HG03108 (cell line): ENCODE data around the gene RTN4RL2.
A peak's percentile ranks its signal among the peaks of the same experiment; 100 is the strongest.

ENCODE experiments used
- ATAC-seq: cut with Tn5 transposase; IDR thresholded peaks from one replicate; pipeline ENCODE4 v1.9.1; 2021; ENCODE audit warnings: moderate library complexity; ENCODE audit not compliant: unreplicated experiment

Gene RTN4RL2

DNA sequence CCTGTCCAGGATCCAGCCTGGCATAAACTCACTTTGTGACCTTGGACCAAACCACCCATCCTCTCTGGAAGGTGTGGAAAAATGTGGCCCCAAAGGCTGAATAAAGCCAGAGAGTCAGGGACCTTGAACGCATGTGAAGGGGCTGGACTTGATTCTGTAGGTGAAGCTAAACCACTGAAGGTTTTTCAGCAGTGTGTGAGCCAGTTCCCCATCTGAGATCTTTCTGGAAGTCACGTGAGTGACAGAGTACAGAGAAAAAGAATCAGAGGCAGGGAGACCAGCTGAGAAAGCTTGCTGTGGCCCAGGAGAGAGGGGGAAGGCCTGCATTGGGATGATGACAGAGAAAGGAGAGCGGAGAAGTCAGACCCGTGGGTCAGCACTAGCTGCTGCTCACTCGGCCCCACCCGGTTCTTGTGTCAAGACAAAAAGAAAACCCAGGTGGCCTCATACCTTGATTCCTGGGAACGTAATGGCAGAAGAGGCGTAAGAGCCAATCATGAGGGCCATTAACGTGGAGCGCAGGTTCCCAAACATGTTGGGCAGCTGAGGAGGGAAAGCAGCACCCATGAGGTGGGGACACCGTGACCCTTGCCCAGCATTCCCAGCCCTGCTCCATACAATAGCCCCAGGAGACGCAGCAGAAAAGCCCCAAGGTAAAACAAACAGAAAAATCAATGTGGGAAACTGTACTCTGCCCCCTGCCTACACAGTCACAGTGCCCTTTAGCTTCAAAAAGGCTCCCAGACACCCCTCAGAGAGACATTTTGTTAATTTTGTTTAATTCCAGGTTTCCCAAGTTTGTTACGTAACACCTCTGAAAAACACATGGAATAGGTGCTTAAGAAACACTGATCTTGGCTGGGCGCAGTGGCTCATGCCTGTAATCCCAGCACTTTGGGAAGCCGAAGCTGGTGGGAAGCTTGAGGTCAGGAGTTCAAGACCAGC lies 37.2 kb downstream of the RTN4RL2 start:
- ATAC-seq = no peak

DNA sequence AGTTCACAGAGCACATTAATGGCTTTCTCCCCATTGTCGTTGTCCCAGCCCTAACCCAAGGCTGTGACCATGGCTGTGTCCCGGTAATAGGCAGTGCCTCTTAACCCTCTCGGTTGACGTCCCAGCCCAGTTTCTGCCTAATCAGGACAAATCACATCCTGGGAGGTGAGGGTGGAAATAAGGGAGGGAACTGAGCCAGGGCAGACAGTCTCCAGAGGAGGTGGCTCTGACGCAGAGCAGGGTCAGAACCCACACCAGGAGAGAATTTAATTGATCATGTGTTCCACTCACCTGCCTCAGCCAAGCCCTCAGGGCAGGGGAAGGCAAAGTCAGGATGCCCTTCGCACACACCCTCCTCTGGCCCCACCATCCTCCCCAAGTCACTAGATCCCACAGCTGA lies 38.2 kb downstream of the RTN4RL2 start:
- no peak for ATAC-seq

DNA sequence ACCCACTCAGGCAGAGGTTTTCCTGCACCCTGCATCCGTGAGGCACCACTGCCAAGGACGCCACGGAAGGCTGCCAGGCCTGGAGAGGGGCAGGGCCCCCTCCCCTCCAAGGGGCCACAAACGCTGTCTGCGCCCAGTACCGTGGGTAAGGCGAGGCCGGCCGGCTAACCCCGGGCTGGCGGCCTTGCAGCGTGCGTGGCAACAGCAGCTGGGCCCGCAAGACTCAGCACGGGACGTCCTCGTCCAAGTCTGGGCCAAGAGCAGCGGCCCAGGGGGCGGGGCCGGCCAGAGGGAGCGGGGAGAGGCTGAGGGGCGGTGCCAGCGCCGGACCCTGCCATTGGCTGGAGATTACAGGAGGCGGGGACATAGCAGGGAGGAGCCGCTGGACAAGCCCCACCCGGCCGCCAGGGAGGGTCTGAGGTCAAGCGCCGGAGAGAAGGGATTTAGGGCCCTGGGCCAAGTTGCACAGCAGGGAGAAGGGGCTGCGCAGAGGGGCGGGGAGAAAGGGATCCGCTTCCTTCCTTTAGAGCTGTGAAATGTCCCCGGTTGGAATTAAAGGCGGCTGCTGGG lies 39.2 kb downstream of the RTN4RL2 start:
- ATAC-seq = peak; percentile 97

DNA sequence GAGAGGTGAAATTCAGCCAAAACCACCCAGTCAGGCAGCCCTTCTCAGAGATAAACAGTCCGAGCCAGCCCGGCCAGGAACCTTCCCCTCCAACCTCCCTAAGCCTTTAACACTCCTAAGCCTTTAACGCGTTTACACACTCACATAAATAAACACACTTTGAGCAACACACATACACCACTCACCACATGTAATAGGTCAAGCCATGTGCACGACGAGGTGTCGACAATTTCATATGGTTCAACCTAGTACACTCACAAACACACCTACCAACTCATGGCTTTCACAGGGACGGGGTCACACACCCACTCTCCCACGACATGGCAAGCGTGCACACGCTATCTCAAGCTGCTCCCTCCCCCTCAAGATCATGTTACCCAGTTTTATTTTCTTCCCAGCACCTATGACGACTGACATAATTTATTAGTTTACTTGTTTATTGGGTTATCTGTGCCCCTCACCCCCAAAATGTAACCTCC lies 39.7 kb downstream of the RTN4RL2 start:
- no peak for ATAC-seq

DNA sequence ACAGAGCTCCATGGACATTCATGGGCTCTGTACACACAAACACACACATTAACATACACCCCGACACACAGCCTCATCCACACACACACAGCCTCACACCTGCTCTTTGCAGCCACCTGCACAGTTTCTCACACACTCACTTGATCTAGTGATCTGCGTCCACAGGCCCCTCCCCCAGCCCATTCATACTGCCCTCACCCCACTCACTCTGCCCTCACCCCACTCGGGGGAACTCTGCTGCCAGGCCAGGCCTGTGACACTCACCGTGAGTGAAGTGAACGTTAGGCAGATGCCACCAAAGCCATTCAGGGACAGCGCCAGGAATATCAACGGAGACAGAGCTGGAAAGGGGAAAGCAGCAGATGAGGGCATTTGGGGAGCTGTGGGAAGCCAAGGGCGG lies 40.2 kb downstream of the RTN4RL2 start:
- no peak for ATAC-seq

DNA sequence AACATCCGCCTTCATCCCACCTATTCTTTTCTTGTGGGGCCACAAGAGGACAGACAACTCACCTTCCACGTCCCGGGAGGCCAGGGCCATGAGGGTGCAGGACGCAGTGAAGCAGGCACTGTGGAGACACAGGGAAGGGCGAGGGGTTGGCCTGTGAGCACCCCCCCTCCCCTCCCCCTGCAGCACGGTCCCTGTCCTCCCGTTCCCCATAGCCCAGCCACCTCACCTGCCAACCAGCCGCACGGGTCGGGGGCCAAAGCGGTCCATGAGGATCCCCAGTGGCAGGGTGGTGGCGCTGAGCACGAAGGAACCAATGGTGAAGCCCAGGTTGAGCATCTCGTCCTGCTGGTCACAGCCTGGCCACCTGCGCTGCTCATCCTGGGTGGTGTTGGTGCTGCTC lies 40.6 kb downstream of the RTN4RL2 start:
- no peak for ATAC-seq

DNA sequence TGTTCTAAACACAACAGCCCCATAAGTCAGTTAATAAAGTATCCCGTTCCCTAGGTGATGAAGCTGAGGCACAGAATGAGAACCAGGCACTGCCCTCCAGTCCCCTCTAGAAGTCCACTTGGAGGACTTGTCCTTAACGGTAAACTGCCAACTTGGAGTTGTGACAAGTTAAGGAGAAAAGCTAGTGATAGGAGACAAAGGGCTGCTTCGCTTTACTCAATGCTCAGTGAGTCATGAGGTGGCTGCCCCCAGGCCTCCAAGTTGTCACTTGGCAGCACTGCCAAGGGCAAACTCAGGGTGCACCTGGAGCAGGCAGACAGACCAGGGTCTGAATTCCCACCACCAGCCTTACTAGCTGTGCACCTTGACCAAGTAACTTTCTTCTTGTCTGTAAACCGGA lies 41.6 kb downstream of the RTN4RL2 start:
- no peak for ATAC-seq

DNA sequence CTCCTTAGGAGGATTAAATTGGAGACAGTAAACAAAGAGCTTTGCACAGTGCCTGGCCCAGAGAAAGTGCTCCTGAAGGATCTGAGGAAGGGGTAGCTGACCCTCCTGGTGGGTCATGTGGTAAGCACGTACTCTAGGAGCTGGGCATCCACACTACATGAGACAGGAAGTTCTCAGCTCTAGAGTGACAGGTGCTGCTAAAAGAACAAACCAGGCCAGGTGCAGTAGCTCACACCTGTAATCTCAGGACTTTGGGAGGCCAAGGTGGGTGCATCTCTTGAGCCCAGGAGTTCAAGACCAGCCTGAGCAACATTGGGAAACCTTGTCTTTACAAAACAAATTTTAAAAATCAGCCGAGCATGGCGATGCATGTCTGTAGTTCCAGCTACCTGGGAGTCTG lies 42.0 kb downstream of the RTN4RL2 start:
- ATAC-seq = no peak

DNA sequence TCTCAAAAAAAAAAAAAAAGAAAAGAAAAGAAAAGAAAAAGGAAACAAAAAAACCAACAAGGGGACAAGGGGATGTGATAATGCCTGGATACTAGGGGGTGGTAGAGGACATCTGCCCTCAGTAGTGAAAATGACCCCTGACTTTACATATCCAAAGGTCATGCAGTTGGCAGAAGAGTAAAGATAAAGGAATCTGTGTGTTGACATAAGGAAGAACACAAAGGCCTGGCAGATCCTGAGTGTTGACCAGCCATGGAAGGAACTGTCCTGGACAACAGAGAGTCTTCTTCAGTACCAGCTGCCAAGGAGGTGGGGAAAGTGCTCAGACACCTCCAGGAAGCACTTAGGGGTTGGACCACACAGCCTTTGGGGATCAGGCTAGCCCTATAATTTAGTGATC lies 42.5 kb downstream of the RTN4RL2 start:
- no peak for ATAC-seq

DNA sequence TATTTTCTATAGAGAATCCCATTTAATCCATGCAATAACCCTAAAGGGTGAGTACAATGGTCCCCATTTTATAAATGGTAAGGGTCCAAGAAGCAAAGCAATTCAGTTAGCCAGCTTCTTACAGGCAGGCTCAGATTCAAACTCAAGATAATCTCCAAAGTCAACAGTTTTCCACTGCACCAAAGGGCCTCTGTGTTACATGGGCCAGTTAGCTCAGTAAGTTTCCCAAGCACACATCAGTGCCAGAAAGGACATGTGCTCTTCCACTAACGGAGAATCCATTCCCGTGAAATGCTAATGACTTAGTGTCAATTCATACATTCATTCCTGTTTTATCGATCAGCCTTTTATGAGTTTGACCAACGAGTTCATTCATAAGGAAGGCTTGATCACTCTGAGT lies 44.2 kb downstream of the RTN4RL2 start:
- no peak for ATAC-seq

DNA sequence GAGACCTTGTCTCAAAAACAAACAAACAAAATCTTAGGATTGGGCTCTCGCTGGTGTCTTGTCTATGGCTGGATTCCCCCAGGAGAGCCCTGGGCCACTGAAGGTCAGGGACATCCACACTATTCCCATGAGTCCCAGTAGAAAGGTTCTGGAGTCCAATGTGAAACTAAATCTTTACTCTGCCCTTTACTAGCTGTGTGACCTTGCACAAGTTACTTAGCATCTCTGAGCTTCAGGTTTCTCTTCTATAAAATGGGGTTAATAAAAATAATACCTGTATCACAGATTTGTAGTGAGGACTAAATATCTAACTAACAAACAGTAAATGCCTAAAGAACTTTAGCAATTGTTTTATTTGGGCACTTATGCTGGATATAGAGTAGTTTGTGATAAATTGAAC lies 46.2 kb downstream of the RTN4RL2 start:
- ATAC-seq = no peak

DNA sequence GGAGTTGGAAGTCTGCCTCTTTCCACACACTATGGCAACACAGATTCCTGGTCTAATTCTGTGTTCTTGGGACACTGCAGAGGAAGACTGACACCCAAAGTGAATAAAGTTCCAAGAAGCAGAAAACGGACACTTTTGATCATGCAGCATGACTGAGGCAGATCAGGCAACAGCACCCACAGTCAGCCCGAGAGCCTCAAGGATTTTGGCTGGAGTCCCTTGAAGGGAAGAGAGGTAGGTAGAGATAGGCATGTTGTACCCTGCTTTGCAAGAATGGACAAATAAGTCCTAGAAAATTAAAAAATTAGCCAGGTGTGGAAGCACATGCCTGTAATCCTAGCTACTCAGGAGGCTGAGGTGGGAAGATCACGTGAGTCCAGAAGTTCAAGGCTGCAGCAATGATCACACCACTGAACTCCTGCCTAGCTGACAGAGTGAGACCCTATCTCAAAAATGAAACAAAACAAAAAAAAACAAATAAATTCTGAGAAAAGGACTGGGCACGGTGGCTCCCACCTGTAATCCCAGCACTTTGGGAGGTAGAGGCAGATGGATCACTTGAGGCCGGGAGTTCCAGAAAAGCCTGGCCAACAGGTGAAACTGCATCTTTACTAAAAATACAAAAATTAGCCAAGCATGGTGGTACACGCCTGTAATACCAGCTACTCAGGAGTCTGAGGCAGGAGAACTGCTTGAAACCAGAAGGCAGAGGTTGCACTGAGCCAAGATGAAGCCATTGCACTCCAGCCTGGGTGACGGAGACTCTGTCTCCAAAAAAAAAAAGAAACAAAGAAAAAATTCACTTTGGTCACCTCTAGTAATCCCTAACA lies 48.2 kb downstream of the RTN4RL2 start:
- no peak for ATAC-seq

DNA sequence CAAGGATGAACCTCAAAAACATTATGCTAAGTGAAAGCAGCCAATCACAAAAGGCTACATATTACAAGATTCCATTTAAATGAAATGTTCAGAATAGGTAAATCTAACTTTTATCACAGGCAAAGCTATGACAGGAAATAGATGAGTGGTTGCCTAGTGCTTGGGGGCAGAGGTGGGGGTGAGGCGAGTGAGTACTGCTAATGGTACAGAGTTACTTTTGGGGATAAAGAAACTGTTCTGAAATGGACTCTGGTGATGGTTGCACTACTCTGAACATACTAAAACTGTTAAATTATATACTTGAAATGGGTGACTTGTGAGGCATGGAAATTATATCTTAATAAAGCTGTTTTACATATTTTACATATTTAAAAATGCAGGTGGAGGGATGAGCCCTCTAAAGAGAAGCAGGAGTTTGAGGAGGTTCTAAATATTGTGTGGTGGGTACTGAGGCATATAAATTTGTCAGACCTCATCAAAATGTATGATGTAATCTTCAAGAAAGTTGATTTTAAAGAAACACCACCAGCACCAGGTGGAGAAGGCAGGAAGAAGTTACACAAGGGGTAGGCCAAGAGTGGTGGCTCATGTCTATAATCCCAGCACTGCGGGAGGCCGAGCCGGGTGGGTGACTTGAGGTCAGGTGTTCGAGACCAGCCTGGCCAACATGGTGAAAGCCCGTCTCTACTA lies 51.6 kb downstream of the RTN4RL2 start:
- ATAC-seq = no peak

DNA sequence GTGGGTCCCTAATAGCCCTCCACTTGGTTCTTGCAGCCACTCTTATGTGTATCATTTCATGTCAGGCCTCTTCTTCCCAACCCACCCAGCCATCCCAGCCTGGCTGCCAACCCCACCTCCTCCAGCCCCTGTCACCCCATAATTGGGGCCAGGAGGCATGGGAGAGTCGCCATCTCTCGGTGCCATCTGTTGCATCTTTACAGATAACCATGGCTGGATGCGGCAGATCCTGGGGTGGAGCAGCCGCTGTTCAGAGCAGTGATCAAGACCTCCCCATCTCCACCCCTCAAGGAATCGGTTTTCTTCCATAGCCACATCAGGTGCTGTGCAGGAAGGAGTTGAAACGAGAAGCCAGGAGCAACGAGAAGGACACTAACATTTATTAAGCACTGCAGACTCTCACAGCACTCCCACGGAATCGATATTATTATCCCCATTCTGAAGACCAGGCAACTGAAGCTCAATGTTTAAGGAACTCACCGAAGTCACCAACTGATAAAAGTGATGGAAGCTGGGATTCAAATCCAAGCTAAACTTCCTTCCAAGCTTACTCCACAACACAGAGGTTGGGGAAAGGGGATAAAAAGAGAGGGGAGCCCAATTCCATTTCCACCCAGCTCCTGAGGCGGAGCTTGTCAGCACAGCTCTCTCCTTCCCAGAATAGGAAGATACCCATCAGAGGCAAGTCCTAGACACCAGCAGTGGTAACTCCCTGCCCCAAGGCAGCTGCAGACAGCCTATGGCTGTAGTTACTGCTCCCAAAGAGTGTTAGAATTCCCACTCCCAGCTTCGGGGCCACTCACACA lies 52.5 kb downstream of the RTN4RL2 start:
- no peak for ATAC-seq

DNA sequence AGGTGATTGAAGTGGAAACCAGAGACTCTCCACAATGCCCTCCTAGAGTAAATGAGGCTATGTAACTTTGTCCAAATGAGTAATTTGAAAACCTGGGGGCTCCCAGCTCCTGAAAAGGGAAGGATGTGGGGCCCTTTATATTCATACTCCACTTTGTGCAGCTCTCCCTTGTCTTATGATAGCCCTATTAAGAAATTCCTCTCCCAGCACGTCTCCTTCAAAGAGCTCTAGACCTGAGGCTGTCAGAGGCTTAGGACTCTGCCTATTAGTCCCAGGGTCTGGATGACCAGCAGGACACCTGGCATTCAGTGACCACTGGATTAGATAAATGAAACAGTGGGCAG lies 53.1 kb downstream of the RTN4RL2 start:
- no peak for ATAC-seq

DNA sequence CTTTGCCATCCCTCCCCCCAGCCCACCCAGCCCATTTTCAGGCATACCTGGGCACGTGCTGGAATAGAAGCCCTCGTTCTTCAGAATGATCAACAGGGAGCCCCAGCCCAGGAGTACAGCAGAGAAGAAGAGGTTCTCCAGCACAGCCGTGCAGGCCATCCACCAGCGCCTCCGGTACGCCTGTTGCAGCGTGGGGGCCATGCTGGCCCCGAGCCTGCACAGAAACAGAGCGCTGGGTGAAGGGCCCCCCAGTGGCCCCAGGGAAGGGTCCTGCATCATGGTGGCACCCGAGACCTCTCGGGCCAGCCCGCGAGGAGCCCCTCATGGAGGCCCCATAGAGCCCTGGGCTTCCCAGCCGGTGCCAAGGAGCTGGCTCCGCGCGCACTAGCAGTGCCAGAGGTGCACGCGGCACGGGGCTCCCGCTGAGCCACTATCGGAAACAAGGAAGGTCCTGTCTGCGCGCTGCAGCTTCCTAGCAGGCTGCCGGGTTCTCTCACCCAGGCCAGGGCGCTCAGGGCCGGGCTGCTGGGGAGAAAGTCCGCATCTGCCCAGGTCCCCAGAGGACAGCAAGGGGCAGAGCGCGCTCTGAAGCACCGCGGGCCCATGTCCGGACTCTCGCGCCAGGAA lies 53.7 kb downstream of the RTN4RL2 start:
- ATAC-seq = peak; percentile 28

DNA sequence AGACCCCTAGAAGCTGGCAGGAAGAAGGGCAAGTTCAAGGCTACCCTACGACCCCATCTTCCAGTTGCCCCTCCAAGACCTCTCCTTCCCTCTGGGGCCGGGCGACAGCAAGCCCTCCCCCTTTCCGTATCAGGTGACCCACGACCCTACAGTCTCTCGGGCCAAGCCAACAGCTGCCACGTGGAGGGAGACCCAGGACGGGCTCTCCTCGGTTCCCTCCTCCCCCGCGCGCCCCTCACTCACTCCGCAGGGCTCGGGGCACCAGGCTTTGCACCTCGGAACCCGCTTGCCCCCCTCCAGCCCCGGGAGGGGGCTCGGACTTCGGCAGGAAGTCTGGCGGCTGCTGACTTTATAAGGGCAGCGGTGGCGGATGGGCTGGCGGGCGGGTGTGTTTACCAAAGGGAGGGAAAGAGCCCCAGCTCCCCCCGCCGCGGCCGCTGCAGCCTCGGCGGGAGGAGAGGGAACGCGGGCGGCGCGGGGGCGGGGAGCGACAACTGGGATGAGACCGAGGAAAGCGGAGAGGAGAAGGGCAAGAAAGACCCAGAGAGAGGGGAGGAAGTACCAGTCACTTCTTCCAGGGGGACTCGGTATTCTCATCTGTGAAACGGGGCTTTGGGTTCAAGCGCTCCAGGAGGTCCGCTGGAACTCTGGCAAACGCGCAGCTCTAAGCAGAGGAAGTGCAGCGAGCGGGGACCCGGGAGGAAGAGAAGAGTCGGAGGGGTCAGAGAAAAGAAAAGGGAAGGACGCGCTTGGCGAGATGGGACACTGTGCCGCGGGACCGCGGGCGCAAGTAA lies 54.4 kb downstream of the RTN4RL2 start:
- peak; percentile 47 for ATAC-seq

DNA sequence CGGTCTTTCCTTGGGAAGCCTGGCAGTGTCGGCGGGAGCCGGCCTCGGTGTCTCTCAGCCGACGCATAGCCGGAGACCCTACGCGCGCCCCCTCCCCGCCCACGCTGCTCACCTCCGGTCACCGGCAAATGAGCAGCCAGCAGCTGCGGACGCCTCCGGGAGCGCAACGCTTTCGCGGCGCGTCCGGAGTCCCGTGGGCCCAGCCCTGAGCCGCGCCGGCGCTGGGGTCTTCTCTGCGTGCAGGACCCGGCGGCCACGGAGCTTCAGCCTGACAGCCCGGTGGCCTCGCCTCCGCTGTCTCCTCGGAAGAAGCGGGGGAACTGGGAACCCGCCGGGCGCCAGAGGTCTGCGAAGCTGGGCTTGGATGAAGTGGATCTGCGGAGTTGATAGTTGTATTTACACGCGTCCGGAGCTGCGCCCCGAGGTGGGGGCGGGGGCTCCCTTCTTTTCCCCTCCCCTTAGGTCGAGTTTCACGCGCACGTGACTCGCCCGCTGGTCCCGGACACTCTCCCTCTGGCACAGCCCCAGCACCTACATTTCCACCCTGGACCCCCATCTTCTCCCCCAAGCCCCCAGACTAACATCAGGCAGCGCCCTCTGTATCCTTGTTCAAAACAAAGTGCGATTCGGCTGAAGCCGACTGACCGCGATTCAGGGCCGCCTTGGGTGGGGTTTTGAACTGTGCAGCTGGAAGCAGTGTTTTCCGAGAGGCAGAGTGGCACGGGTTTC lies 55.2 kb downstream of the RTN4RL2 start, which contains the start of gene SLC43A1:
Gene SLC43A1 (minus strand): TSS at position 371 of the 729 bp plus-strand sequence. CDS start 1,591 bp downstream, outside the sequence.
- ATAC-seq = no peak
